CD4-positive, alpha-beta T cell (primary cell): ENCODE results near the gene GOSR2. TPM values are rescaled to one million over a fixed set of nuclear protein-coding genes. Genes with fewer than 3 reads are reported as not detected.

Source experiments
- ATAC-seq: fragments of 200-7000 bp; cut with Tn5 transposase; one replicate; pipeline ENCODE4 v1.10.0; 2022; ENCODE audit warnings: mild to moderate bottlenecking; ENCODE audit not compliant: poor library complexity
- CTCF ChIA-PET: fragments of 350-600 bp; sonication (Branson Sonifier 250); formaldehyde crosslinking; loops from one replicate; lab custom pipeline; 2021; ENCODE audit warnings: antibody characterized with exemption, inconsistent platforms; lab: Charles Lee
- POLR2A ChIA-PET: fragments of 350-600 bp; sonication (Branson Sonifier 250); formaldehyde crosslinking; loops from one replicate; lab custom pipeline; 2021; ENCODE audit warnings: antibody characterized with exemption, inconsistent platforms; lab: Charles Lee
- DNase-seq, 14 experiments: peaks; one replicate each; pipeline ENCODE4 v3.0.0-alpha.2; 2013 to 2020; ENCODE audit warnings: mixed read lengths in 2 of 14
- H3K27ac ChIP-seq, 2 donors: one replicate each; pipeline versions ENCODE4 v1.5.1 to v1.7.0; 2013; ENCODE audit warnings: low read length in 2 of 2, low read depth in 1 of 2, mild to moderate bottlenecking in 1 of 2
- H3K27me3 ChIP-seq, 2 experiments: 1 replicate in 1 of 2; 2 replicates in 1 of 2; pipeline versions ENCODE4 v1.6.1 to v1.7.0; 2013; ENCODE audit warnings: low read length in 2 of 2, control low read depth in 1 of 2, mild to moderate bottlenecking in 1 of 2, moderate library complexity in 1 of 2; ENCODE audit not compliant: insufficient read depth in 2 of 2, control insufficient read depth in 1 of 2
- H3K36me3 ChIP-seq: one replicate; pipeline ENCODE4 v1.6.1; 2013; ENCODE audit warnings: low read length, control low read depth; ENCODE audit not compliant: insufficient read depth
- H3K4me1 ChIP-seq: one replicate; pipeline ENCODE4 v1.6.1; 2013; ENCODE audit warnings: low read length, control low read depth; ENCODE audit not compliant: insufficient read depth
- H3K4me3 ChIP-seq: one replicate; pipeline ENCODE4 v1.5.1; 2013; ENCODE audit warnings: mild to moderate bottlenecking, low read length, moderate library complexity
- H3K9me3 ChIP-seq, 2 experiments: 1 replicate in 1 of 2; 2 replicates in 1 of 2; pipeline versions ENCODE4 v1.6.1 to v1.7.0; 2013; ENCODE audit warnings: low read length in 2 of 2, mild to moderate bottlenecking in 2 of 2, control low read depth in 1 of 2, moderate library complexity in 1 of 2; ENCODE audit not compliant: control insufficient read depth in 1 of 2, insufficient read depth in 1 of 2
- H3K27ac Mint-ChIP-seq: one replicate; pipeline ENCODE4 v1.8.0; 2020; ENCODE audit warnings: mixed read lengths
- H3K27me3 Mint-ChIP-seq: one replicate; pipeline ENCODE4 v1.8.0; 2021; ENCODE audit warnings: mixed read lengths
- H3K36me3 Mint-ChIP-seq: one replicate; pipeline ENCODE4 v1.8.0; 2021; ENCODE audit warnings: low read depth, mixed read lengths
- H3K4me1 Mint-ChIP-seq: one replicate; pipeline ENCODE4 v1.8.0; 2021; ENCODE audit warnings: low read depth, mixed read lengths
- H3K4me3 Mint-ChIP-seq: one replicate; pipeline ENCODE4 v1.8.0; 2020; ENCODE audit warnings: mild to moderate bottlenecking, mixed read lengths
- H3K9me3 Mint-ChIP-seq: one replicate; pipeline ENCODE4 v1.8.0; 2020; ENCODE audit warnings: mixed read lengths
- CTCF ChIP-seq: fragments of 200-600 bp; IDR thresholded peaks from one replicate; pipeline ENCODE4 v1.8.0; 2022; ENCODE audit warnings: antibody characterized with exemption, mild to moderate bottlenecking
- intact Hi-C, 2 experiments: fragments of 100-400 bp; cut with DNase I in 1 of 2; cut with micrococcal nuclease in 1 of 2; formaldehyde crosslinking; loops; one replicate each; pipeline versions ENCODE4 v1.15.1 to v1.9.0; 2023 to 2025; cut with DNase I, micrococcal nuclease
- total RNA-seq, 174 experiments: library from RNA in 2 of 174; stranded (reverse) in 2 of 174; gene quantifications; one replicate each; pipeline ENCODE4 v1.2.3 and lab custom pipeline; 2021 to 2026

GOSR2 gene
- total RNA-seq, 2 experiments from 2014 or later, result 46.6 to 51.7 TPM

DNA sequence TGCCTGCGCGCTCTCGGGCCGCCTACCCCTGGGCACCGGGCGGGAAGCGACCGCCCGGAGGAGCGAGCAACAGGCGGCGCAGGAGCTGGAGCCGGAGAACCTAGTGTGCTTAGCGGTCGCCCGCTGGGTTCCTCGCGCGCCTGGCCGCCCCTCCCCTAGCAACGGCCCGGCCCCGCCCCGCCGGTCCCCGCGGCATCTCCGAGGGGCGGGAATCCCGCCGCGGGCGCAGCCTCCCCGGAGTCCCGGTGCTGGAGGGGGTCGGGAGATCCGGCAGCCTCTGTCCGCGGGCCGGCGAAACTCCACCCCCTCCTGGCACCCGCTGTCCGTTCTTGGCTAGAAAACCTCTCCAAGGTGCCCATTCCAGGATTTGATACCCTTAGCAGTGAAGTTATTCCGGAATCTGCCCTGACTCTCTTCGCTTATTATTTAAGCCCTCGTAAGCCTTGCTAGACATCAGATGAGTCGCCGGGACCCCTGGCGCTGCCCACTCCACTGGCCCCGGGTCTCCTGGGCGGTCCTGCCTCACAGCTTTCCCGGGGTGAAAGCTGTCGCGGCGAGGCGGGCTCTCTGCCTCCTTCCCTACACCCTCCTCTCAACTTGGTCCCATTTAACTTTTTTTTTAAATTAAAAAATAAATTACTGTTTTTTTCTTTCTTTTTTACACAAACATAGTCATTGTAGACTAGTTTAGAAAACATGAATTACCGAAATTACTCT, 56.3 kb downstream of the GOSR2 start, which contains the start of gene RPRML:
Gene RPRML, minus strand, starts transcription at position 107 of the 717 bp plus-strand sequence. CDS start 246 bp downstream, outside the sequence.
- Mint-ChIP-seq H3K4me3 (peak within 1 kb of the TSS; percentile 82), H3K27me3 (peaks cover 54% of the 10 kb centered on the region), H3K27ac (no peak within 1 kb of the TSS), H3K9me3 (no peaks in the 10 kb centered on the region), H3K4me1 (peaks cover 19% of the 10 kb centered on the region), H3K36me3 (peaks cover 5% of the 10 kb centered on the region)
- Histone ChIP-seq H3K36me3 (no peaks in the 10 kb centered on the region), H3K4me1 (peaks cover 16% of the 10 kb centered on the region), H3K9me3 (peaks cover 0 to 14% of the 10 kb centered on the region in 2 experiments), H3K27me3 (peaks cover 33 to 34% of the 10 kb centered on the region in 2 experiments), H3K4me3 (peak within 1 kb of the TSS; percentile 34), H3K27ac (no peak within 1 kb of the TSS)
- ChIA-PET CTCF (no interaction called here), POLR2A (no interaction called here)
- no peak for TF ChIP-seq CTCF
- intact Hi-C loops, result no loop called here
- peak in 8 of 14 experiments; percentile 2 to 42 (median 16) for DNase-seq
- peak; percentile 48 for ATAC-seq

DNA sequence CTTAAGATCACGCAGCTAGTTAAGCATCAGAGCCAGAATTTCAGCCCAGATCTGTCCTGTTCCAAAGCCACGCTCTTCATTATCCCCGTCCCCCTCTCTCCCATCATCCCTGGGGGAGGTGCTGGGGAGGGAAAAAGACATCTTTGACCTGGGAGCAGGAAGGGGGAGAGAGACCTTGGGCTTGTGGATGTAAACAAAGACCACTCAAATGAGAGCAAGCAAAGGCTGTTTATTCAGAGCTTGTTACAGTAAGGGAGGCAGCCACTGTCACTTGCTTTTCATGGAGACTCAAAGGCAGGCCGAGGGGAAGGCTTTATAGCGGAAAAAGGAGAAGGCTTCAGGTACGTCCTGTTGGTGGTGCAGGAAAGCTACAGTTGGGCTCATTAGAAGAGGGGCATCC, 59.6 kb downstream of the GOSR2 start:
- CTCF ChIA-PET, result interaction anchor here (0.6 kb wide), 1 partner anchor 1743 kb away, joined by 3 read pairs; no protein-coding TSS in a partner anchor
- Mint-ChIP-seq H3K4me3 (no peak overlapping the region), H3K4me1 (peaks cover 18% of the 10 kb centered on the region)

DNA sequence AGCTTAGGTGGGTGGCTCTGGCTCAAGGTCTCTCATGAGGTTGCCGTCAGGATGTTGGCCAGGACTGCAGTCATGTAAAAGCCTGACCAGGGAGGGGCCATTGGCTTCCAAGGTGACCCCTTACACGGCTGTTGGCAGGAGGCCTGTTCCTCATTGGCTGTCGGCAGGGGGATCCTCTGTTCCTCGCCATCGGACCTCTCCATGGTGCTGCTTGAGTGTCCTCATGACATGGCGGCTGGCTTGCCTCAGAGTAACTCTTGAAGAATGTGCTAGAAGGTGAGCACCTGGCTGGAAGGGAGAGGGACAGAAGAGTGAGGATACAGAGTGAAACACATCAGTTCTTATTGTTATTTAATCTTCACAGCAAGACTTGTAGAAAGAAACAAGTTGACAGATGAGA, 60.8 kb downstream of the GOSR2 start:
- peaks cover 13 to 14% of the 10 kb centered on the region in 2 experiments for H3K27me3 ChIP-seq
- no peaks in the 10 kb centered on the region for H3K9me3 Mint-ChIP-seq
- peaks cover 0 to 8% of the 10 kb centered on the region in 2 experiments for H3K9me3 ChIP-seq
- H3K27ac ChIP-seq, result no peak overlapping the region
- H3K36me3 ChIP-seq, result no peaks in the 10 kb centered on the region
- H3K27ac Mint-ChIP-seq, result no peak overlapping the region
- intact Hi-C loops, result no loop called here
- TF ChIP-seq CTCF, result no peak
- H3K4me1 Mint-ChIP-seq, result peaks cover 11% of the 10 kb centered on the region
- peaks cover 5% of the 10 kb centered on the region for H3K36me3 Mint-ChIP-seq
- ChIA-PET POLR2A (no interaction called here), CTCF (no interaction called here)
- ATAC-seq (no peak), DNase-seq (no peak)
- H3K4me3 Mint-ChIP-seq, result no peak overlapping the region
- peaks cover 28% of the 10 kb centered on the region for H3K27me3 Mint-ChIP-seq
- H3K4me3 ChIP-seq, result no peak overlapping the region
- H3K4me1 ChIP-seq, result peaks cover 7% of the 10 kb centered on the region

More for the DNA sequence above, 59.6 kb downstream of the GOSR2 start:
- no peak for DNase-seq
- peaks cover 36% of the 10 kb centered on the region for H3K27me3 Mint-ChIP-seq
- H3K4me3 ChIP-seq, result no peak overlapping the region
- intact Hi-C loops, result no loop called here
- peaks cover 16% of the 10 kb centered on the region for H3K4me1 ChIP-seq
- H3K9me3 Mint-ChIP-seq, result no peaks in the 10 kb centered on the region
- POLR2A ChIA-PET, result no interaction called here
- no peak overlapping the region for H3K27ac ChIP-seq
- no peaks in the 10 kb centered on the region for H3K36me3 ChIP-seq
- peaks cover 0 to 14% of the 10 kb centered on the region in 2 experiments for H3K9me3 ChIP-seq
- peaks cover 5% of the 10 kb centered on the region for H3K36me3 Mint-ChIP-seq
- ATAC-seq, result no peak
- H3K27ac Mint-ChIP-seq, result no peak overlapping the region
- peaks cover 22 to 23% of the 10 kb centered on the region in 2 experiments for H3K27me3 ChIP-seq
- no peak for TF ChIP-seq CTCF
